NT2/D1 (cell line): ENCODE measurements around the gene SEC11C.

Experiments used
- YY1 ChIP-seq: IDR thresholded peaks from 2 replicates; pipeline ENCODE4 v1.6.1; 2011; ENCODE audit not compliant: insufficient read length, insufficient read depth
- ZNF274 ChIP-seq: IDR thresholded peaks from 2 replicates; pipeline ENCODE4 v1.6.1; 2011; ENCODE audit warnings: mild to moderate bottlenecking, low read depth, low read length

DNA sequence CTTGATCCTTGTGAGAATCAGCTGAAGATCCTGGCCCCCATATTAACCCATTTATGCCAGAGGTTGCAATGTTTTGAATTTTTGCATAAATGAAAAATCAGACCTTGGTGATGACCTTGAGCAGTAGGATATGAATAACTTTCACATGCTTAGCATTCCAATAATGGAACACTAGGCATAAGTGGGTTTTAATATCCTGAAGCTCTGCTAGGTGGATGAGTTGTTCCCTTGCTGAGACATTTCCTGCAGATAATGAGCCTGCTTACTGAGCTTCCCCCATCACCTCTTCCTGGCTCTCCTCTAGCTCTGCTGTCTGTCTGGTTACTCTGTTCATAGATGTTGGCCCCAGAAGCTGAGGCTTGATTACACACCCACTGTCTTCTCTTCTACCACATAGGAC lies 25.5 kb upstream of the SEC11C start:
- no peak for TF ChIP-seq ZNF274
- no peak for TF ChIP-seq YY1
